HT-29 (cell line): ENCODE measurements around the gene MYOG. TPM values are rescaled to one million over a fixed set of nuclear protein-coding genes. Genes with fewer than 3 reads are reported as not detected.

Experiments used
- DNase-seq: peaks from one replicate; pipeline ENCODE4 v3.0.0-alpha.2; 2015; ENCODE audit warnings: low spot score
- total RNA-seq: library from RNA; depleted of rRNA; stranded (reverse); fragments of >200 nt; shearing (Covaris generic); gene quantifications from 2 replicates; pipeline ENCODE4 v1.2.3, GENCODE V29; 2014

MYOG gene
- total RNA-seq, 1 experiment from 2014 or later = not detected

GRCh38 chr1:203090421-203091198 is 4.8 kb upstream of the MYOG start:
- DNase-seq = no peak

GRCh38 chr1:203089651-203090045 is 3.8 kb upstream of the MYOG start:
- no peak for DNase-seq

- DNase-seq = no peak
Observed at GRCh38 chr1:203089001-203089650, 3.3 kb upstream of the MYOG start.

GRCh38 chr1:203088441-203088840 is 2.6 kb upstream of the MYOG start:
- DNase-seq = no peak

- no peak for DNase-seq
Observed at GRCh38 chr1:203086992-203087763, 1.4 kb upstream of the MYOG start.

GRCh38 chr1:203084588-203085527 is 954 bp downstream of the MYOG start:
- peak; percentile 44 for DNase-seq

GRCh38 chr1:203083463-203083921 is 2.3 kb downstream of the MYOG start:
- no peak for DNase-seq

GRCh38 chr1:203082571-203083462 is 3.0 kb downstream of the MYOG start:
- no peak for DNase-seq

GRCh38 chr1:203082231-203082505 is 3.6 kb downstream of the MYOG start:
- no peak for DNase-seq

GRCh38 chr1:203081465-203082230 is 4.2 kb downstream of the MYOG start:
- no peak for DNase-seq

GRCh38 chr1:203080456-203080855 is 5.4 kb downstream of the MYOG start:
- DNase-seq = no peak

DNA sequence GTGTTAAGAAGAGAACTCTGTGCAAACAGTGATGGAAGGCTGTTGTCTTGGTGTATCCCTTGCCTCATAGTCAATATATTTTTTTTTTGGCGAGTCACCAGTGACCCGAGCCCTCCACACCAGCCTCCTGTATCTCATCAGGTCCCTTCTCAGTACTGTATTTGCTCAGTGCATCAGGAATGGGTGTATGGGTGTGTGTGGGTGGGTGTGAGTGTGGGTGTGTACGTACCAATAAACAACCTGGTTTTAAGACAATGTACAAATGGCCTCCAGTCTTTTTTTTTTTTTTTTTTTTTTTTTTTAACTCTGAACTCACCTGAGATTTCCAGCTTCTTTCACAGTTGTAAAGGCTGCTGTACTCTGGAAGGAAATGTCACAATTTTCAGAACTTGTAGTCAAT is 7.3 kb downstream of the MYOG start:
- no peak for DNase-seq

- no peak for DNase-seq
Observed at GRCh38 chr1:203077956-203078355, 7.9 kb downstream of the MYOG start.

GRCh38 chr1:203077367-203077766 is 8.4 kb downstream of the MYOG start:
- DNase-seq = no peak

DNA sequence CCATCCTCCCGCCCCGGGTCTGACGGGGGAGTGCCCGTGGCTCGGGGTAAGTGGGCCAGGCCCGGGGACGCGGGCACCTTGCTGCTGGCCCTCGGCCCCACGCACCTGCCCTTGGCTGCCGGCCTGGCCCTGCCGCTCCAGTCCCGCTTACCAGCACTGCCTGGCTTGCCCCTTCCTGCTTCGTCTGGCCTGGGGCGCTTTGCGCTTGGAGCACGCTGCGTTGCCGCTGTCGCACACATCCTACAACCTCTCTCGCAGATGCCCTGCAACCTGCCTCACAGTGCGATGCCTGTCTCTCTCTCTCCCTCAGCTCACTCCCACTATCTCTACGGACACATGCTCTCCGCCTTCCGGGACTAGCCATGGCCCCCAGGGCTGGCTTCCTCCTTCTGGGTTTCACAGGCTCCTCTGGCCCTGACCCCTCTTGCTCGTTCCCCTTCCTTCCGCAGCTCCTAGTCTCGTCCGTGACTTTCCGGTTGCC is 9.7 kb downstream of the MYOG start:
- no peak for DNase-seq

- no peak for DNase-seq
Observed at GRCh38 chr1:203075236-203076030, 10.4 kb downstream of the MYOG start.

DNA sequence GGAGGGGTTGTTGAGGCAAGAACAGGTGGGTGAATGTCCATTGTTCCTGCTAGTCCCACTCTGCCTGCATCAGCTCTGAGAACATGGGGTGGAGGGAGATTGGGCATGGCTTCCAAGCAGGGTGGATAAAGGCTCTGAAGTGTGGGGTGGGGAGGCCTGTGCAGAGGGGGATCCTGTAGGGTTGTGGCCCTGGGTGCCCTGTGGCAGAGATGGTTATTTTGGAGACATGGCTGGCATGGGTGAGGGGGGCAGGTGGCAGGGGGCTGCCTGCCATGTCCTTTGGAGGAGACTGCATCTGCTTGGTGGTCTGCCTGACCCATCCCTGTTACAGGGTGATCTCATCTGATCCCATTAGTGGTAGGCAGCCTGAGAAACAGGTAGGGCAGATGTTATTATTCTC is 11.2 kb downstream of the MYOG start:
- DNase-seq = no peak

- no peak for DNase-seq
Observed at GRCh38 chr1:203073469-203073868, 12.3 kb downstream of the MYOG start.

GRCh38 chr1:203072911-203073310 is 12.9 kb downstream of the MYOG start:
- no peak for DNase-seq
